LoVo (cell line): ENCODE results near the gene GTF2H4.
"Not testable (repeated sequence)": the region's sequence is repeated elsewhere in the genome, so short reads cannot be mapped to it uniquely, and the experiment has no call there.

ENCODE experiments used
- DNase-seq: peaks from one replicate; pipeline ENCODE4 v3.0.0-alpha.2; 2016; ENCODE audit warnings: low spot score

The GTF2H4 gene

DNA sequence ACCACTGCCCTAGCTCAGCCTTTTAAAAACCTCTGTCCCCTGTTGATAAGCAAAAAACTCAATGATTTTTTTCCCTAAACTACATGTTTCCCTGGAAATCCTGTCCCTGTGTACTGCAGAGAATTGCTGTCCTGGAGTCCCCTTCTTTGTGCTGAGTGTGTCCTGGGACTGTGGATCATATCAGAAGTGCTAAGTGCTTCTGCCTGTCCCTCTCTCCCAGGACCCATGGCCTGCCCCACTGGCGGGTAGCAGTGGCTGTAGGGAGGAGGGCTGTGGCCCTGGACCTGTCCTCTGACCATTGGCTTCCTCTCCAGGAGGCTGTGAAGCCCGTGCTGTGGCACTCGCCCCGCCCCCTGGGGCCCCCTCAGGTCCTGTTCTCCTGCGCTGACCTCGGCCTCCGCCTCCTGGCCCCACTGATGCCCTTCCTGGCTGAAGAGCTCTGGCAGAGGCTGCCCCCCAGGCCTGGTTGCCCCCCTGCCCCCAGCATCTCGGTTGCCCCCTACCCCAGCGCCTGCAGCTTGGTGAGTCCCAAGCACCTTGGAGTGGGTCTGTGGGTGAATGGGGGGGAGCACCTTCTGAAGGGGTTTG is 16.1 kb downstream of the GTF2H4 start:
- DNase-seq = not testable (repeated sequence)

- peak; percentile 24 for DNase-seq
These were observed 18.6 kb downstream of the GTF2H4 start for GRCh38 chr6:30926644-30927043.

DNA sequence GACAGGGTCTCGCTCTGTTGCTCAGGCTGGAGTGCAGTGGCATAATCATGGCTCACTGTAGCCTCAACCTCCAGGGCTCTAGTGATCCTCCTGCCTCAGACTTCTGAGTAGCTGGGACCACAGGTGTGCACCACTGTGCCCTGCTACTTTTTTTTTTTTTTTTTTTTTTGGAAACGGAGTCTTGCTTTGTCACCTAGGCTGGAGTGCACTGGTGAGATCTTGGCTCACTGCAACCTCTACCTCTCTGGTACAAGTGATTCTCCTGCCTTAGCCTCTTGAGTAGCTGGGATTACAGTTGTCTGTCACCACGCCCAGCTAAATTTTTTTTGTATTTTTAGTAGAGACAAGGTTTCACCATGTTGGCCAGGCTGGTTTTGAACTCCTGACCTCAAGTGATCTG is 19.1 kb downstream of the GTF2H4 start:
- not testable (repeated sequence) for DNase-seq

DNA sequence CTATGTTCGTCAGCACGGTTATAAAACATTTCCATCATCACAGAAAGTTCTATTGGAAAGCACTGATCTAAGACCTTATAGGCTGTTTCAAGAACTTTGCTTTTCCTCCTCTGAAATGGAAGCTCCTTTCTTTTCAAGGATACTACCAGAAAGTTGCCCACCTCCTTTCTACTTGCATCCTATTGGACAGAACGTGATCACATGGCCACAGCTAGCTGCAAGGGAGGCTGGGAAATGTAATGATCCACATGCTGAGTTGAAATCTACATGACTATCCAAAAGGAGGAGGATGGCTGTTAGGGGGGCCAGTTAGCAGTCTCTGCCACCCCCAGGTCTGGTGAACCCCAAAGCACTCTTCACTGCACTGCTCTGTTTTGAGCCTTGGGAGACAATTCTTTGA is 20.7 kb downstream of the GTF2H4 start:
- DNase-seq = no peak

DNA sequence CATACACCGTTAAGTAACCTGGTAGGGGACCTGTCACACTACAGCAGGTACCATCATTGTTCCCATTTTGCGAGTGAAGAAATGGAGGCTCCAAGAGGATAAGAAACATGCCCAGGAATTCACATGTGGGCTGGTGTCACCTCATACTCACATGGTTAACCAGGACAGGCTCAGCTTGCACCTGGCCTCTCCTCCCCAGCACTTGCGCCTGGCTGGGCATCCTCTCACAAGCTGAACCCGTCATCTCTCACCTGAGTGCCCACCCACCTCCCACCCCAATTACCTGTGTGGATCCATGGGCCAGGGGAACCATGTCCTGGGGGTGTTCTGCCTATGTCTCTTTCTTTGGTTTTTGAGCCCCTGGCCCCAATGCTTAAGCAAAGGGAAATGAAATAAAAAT is 22.5 kb downstream of the GTF2H4 start:
- DNase-seq = no peak

DNA sequence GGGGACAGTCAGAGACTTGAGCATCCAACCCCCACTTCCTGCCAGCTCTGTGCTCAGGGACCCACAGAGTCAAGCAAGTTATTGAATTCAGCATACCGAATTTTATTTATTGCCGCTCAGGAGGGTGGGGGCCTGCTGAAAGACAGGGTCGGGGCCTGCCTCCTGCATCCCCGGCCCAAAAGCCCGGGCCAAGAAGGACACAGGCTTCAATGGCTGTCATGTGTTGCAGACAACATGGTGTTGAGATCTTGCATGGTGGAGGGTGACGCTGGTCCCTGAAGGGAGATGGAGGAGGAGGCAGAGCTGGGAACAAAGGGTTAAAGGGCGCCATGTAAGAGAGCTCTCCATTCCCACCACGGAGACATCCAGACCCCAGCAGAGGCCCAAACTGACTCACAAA is 23.3 kb downstream of the GTF2H4 start:
- DNase-seq = no peak

DNA sequence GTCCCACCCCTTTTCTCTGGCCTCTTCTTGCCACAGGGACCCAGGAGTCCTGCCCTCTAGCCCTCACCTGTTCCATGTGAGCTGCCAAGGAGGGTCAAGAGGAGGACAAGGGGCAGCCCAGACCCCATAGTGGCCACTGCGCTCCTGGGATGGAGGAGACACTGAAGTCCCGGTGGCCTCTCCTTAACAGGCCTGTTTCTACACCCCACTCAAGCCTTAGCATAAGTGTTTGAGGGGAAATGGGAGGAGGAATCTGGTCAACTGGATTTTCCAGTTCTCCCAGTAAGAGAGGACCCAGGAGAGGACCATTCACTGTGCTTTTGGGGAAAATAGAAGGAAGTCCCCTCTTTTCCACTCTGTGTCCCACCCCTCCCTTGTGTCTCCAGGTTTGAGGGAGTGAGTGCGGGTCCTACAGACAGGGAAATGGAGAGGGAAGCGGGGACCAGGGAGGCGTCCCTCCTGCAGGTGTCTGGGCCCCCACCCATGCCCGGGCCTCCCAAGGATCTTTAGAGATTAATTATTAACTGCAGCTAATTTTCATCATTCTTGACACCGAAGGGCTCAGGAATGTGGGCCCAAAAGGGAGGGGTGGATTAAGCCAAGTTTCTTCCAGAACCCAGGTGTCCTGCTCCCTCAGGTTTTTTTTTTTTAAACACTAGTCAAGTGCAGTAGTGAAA is 24.1 kb downstream of the GTF2H4 start, which contains the start of gene SFTA2:
Gene SFTA2, minus strand, starts transcription at position 202 of the 677 bp plus-strand sequence. Its CDS starts 74 bp downstream, at position 128.
- peak; percentile 52 for DNase-seq

DNA sequence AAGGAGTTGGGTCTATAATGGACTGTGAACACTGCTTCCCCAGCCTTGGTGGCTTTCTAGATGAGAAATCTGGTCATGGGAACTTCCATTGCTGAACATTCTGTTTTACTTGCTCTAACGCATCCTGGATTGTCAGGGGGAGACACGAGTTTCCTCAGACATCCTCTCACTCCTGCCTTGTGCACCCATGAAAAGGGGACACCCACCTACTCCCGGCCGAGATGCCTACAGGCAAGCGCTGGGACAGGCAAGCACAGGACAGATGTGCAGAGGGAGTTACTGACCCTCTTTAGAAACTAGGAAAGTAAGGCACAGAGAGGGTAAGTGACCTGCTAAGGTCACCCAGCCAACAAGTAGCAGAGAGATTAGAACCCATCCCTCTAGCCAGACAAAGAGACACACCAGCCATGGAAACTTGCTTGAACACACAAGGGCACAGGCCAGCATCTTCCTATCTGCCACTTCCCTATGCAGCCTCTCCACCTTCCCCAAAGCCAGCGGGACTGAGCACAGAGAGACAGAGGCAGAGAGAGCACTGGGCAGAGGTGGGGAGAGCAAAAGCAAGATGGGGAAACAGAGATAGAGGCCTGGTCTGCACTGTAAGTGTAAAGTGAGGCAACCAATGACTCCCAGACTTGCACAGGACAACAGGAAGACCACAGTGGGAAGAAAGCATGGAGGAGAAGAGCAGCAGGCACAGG is 24.8 kb downstream of the GTF2H4 start:
- no peak for DNase-seq

DNA sequence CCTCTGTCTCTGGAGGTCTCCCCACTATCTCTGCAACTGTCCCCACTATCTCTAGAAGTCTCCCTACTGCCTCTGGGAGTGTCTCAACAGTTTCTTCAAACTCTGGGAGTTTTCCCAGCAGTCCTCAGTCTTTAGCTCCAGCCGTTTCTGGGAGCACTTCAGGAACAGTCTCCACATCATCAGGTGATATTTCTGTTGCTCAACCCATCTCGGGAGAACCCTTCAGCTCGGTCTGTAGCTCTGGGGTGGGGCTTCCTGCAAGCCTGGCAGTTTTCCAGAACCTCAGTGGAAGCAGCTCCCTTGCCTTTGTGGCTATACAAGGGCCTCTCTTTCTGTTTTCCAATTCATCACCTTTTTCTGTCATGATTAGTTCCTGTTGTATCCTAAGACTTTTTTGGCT is 27.0 kb downstream of the GTF2H4 start:
- DNase-seq = peak; percentile 37

DNA sequence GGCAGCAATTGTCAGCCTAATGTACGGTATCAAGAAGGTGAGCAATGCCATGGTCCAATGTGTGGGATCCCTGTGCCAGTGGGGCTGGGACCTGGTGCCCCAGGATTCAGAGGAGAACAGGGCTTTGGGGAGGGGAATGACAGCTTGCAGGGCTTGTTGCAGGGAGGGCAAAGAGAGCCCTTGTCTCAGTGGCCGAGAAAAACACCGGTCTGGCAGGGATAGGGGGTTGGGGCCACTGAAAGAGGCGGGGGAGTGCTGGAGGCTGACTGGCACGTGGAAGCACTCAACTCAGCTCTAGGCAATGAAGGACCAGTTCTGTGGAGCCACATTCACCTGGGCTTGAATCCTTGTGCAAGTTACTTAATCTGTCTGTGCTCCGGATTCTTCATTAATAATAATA is 29.3 kb downstream of the GTF2H4 start:
- no peak for DNase-seq

GRCh38 chr6:30938730-30939129 is 30.7 kb downstream of the GTF2H4 start:
- no peak for DNase-seq

GRCh38 chr6:30939473-30939872 is 31.5 kb downstream of the GTF2H4 start:
- no peak for DNase-seq

DNA sequence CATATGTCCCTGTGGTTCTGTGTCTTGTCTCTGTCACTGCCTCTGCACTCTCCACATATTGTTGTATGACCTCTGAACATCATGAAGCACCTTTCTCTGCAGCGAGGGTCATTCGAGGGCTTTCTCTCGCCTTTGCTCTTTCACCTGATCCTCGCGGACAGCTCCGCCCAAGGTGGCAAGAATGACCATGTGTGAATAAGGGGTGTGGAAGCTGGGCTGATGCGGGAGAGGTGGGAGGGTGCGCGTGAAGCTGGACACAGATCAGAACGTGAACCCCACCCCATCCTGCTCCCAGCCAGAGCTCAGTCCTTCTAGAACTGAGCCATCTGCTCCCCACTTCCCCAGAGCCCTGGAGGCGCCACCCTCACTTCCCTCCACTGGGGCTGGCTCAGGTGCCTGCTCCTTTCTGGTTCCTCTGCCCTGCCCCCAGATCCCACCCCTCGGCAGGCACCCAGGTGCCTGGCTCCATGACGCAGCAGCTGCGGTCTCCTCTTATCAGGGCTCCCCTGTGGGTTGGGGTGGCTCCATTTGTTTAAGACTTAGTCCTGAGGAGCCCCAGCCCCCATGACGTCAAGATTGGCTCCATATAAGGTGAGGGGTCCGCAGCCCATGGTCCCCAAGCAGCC is 32.5 kb downstream of the GTF2H4 start, which contains the start of gene MUCL3:
Gene MUCL3, plus strand, starts transcription at position 613 of the 626 bp plus-strand sequence. CDS start 27 bp downstream, outside the sequence.
- no peak for DNase-seq

DNA sequence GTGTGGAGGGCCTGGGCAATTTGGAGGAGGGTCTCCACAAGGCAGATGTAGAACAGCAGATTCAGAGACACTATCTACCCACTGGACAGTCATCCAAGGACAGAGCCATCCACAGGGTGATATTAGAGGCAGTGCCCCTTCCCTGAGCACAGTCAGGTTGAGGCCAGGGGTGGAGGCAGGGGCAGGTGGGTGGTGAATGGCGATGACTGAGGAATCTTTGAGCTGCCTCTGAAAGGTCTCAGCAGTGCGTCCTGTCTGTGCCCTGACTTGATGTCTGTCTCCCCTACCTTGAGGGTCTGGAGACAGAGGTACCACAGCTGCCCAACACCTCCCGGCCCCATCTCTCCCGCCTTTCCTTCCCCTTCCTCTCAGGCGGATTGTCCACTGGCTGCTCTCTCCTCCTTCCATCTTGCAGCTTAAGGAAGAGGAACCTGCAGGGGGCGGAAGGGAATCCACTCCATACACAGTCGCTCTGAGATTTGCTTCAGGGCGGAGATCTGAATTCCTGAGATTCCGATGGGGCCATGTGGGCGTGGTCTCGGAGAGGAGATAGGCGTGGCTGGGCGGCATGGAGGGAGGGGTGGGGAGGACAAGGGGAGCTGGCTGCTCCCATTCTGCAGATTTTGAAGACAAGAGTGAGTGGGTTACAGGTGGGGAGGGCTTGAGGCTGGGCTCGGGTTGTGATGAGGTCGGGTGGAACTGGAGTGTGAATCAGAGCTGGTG is 34.5 kb downstream of the GTF2H4 start:
- peak; percentile 90 for DNase-seq

DNA sequence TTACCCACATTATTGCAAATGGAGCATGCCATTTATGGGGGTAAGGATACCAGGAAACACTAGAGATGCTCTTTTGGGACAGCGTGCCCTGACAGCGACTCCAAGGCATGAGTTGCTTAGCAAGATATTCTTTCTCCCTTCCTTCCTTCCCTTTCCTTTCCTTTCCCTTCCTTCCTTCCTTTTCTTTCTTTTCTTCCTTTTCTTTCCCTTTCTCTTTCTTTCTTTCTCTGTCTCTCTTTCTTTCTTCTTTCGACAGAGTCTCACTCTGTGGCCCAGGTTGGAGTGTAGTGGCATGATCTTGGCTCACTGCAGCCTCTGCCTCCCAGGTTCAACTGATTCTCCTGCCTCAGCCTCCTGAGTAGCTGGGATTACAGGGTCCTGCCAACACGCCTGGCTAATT is 36.0 kb downstream of the GTF2H4 start:
- DNase-seq = no peak

GRCh38 chr6:30945281-30945680 is 37.3 kb downstream of the GTF2H4 start:
- no peak for DNase-seq

DNA sequence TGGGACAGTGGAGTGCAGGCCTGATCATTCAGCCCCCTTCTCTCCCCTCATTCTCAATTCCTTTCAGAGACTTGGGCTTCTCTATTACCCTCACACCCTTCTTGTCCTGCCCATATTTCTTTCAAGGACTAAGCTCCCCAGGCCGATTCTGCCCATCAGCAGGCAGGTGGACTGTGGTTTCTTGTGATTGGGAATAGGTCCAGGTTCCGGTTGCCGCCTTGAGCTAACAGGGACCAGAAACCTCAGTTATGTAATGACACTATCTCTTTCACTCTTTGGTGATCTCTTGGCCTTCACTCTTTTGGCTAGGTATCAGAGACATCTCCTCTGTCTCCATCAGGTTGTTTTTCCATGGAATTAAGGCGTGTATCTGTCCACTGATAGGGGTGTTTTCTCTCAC is 39.2 kb downstream of the GTF2H4 start:
- no peak for DNase-seq

DNA sequence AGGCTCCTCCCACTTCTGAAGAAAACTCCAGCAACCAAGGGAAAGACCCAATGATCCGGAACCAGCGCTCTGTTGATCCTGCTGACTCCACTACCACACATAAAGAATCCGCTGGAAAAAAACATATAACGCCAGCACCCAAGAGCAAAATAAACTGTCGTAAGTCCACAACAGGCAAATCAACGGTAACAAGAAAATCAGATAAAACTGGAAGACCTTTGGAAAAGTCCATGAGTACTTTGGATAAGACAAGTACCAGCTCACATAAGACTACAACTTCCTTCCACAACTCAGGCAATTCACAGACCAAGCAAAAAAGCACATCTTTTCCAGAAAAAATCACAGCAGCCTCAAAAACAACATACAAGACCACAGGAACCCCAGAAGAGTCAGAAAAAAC is 40.8 kb downstream of the GTF2H4 start:
- DNase-seq = no peak

DNA sequence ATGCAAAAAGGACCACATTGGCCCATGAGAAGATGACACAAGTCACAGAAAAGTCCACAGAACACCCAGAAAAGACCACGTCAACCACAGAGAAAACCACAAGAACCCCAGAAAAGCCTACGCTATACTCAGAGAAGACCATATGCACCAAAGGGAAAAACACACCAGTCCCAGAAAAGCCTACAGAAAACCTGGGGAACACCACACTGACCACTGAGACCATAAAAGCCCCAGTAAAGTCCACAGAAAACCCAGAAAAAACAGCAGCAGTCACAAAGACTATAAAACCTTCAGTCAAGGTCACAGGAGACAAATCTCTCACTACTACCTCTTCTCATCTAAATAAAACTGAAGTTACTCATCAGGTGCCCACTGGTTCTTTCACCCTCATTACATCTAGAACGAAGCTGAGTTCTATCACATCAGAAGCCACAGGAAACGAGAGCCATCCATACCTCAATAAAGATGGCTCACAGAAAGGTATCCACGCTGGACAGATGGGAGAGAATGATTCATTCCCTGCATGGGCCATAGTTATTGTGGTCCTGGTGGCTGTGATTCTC is 44.0 kb downstream of the GTF2H4 start:
- no peak for DNase-seq

GRCh38 chr6:30954631-30955366 is 46.8 kb downstream of the GTF2H4 start:
- DNase-seq = no peak
